ENCODE results near the gene TTLL13.
A peak's percentile ranks its signal among the peaks of the same experiment; 100 is the strongest.

The TTLL13 gene, protein sequence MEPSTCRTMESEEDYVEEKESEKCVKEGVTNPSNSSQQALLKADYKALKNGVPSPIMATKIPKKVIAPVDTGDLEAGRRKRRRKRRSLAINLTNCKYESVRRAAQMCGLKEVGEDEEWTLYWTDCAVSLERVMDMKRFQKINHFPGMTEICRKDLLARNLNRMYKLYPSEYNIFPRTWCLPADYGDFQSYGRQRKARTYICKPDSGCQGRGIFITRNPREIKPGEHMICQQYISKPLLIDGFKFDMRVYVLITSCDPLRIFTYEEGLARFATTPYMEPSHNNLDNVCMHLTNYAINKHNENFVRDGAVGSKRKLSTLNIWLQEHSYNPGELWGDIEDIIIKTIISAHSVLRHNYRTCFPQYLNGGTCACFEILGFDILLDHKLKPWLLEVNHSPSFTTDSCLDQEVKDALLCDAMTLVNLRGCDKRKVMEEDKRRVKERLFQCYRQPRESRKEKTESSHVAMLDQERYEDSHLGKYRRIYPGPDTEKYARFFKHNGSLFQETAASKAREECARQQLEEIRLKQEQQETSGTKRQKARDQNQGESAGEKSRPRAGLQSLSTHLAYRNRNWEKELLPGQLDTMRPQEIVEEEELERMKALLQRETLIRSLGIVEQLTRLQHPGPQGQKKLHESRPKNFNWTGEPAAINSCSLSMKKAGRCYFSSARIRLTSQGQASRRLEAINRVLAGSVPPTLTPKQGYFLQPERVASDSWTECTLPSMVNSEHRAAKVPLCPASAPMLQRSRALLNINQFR

DNA sequence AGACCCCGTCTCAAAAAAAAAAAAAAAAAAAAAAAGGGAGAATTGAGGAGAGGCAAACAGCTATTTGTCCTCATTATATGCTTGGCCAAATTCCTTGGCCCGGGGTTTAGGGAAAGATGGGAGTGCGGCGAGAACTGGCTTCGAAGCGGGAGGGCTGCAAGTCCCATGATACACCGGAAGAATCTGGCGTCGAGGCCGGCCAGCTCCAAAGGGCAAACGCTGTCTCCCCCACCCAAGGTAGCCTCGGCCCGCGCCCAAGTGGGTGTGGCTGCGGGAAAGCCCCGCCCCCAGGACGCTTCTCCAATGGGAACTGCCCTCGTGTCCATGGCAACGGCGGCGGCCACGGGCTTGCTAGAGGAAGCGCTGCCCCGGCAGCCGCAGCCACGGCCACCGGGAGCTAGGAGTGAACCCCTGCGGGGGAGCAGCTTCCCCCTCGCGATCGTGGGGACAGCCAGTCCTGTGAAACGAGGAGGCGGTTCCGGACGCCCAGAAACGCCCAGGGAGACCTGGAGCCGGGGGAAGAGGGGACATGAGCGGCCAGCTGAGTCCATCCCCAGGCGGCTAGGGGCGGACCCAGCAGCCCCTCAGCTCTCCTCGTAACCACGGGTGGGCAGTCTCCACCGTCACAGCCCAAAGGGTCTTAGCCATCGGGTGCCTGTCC, at the start of gene TTLL13:
Gene TTLL13, plus strand, starts transcription at position 354 of the 661 bp plus-strand sequence. CDS start 1,075 bp downstream, outside the sequence.
- TF ChIP-seq CTCF (IDR thresholded peaks at IDR 0.05; ENCODE audit: borderline replicate concordance, control extremely low read depth, extremely low read depth, insufficient read depth, missing control alignments), result no peak
- DNase-seq (ENCODE audit: low spot score), result peak; percentile 79

GRCh38 chr15:90200534-90201129, 48.7 kb upstream of the TTLL13 start:
- in situ Hi-C loops (cut with MboI; ENCODE audit: low sequenced_read_pairs, unreplicated experiment), result no loop called here
- no peak for TF ChIP-seq CTCF (IDR thresholded peaks at IDR 0.05; ENCODE audit: borderline replicate concordance, control extremely low read depth, extremely low read depth, insufficient read depth, missing control alignments)
- DNase-seq (ENCODE audit: low spot score), result no peak

More for the DNA sequence above, at the start of gene TTLL13:
- in situ Hi-C loops (cut with MboI; ENCODE audit: low sequenced_read_pairs, unreplicated experiment), result no loop called here

- TF ChIP-seq CTCF (IDR thresholded peaks at IDR 0.05; ENCODE audit: borderline replicate concordance, control extremely low read depth, extremely low read depth, insufficient read depth, missing control alignments), result no peak
- DNase-seq (ENCODE audit: low spot score), result peak; percentile 95
- in situ Hi-C loops (cut with MboI; ENCODE audit: low sequenced_read_pairs, unreplicated experiment), result no loop called here
Measured at GRCh38 chr15:90201130-90201943, 48.0 kb upstream of the TTLL13 start, which contains the start of gene SEMA4B. SEMA4B (plus strand) TSS chr15:90201330; CDS start chr15:90201579, 249 bp downstream.

DNA sequence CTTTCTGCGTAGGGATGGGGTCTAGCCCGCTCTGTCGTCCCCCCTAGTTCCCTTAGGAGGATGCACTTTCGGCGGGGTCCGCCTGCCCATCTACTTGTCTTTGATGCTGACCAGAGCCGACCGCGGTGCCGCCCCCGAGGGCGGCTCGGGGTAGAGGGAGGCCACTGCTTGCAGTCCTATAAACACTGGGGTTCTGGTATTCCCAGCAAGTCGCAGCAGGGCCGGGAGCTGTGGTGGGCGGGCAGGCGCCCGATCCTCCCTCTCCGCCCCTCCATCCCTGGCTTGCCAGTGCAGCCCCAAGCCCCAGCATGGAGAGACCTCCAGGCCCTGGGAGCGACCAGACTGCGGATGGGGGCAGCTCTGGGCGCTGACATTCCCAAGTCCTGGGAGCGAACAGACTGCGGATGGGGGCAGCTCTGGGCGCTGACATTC, 47.4 kb upstream of the TTLL13 start:
- no peak for TF ChIP-seq CTCF (IDR thresholded peaks at IDR 0.05; ENCODE audit: borderline replicate concordance, control extremely low read depth, extremely low read depth, insufficient read depth, missing control alignments)
- DNase-seq (ENCODE audit: low spot score), result no peak
- in situ Hi-C loops (cut with MboI; ENCODE audit: low sequenced_read_pairs, unreplicated experiment), result no loop called here

GRCh38 chr15:90202929-90203328, 46.4 kb upstream of the TTLL13 start:
- no peak for DNase-seq (ENCODE audit: low spot score)
- in situ Hi-C loops (cut with MboI; ENCODE audit: low sequenced_read_pairs, unreplicated experiment), result no loop called here
- TF ChIP-seq CTCF (IDR thresholded peaks at IDR 0.05; ENCODE audit: borderline replicate concordance, control extremely low read depth, extremely low read depth, insufficient read depth, missing control alignments), result no peak

Measured in GM13976 (cell line).